Measurements from ENCODE around the gene USP20.

USP20 gene

GRCh38 chr9:129875181-129875611 lies 39.9 kb downstream of the USP20 start:
- DNase-seq (ENCODE audit: low read depth, low spot score), result no peak

- DNase-seq (ENCODE audit: low read depth, low spot score), result no peak
Observed at GRCh38 chr9:129875687-129876395, 40.6 kb downstream of the USP20 start.

- no peak for DNase-seq (ENCODE audit: low read depth, low spot score)
Observed at GRCh38 chr9:129876815-129877214, 41.6 kb downstream of the USP20 start.

GRCh38 chr9:129878291-129878690 lies 43.0 kb downstream of the USP20 start:
- no peak for DNase-seq (ENCODE audit: low read depth, low spot score)

- no peak for DNase-seq (ENCODE audit: low read depth, low spot score)
Observed at GRCh38 chr9:129879103-129879699, 43.9 kb downstream of the USP20 start.

GRCh38 chr9:129879991-129880653 lies 44.9 kb downstream of the USP20 start:
- DNase-seq (ENCODE audit: low read depth, low spot score), result no peak

- DNase-seq (ENCODE audit: low read depth, low spot score), result no peak
Observed at GRCh38 chr9:129880654-129881546, 45.6 kb downstream of the USP20 start.

- DNase-seq (ENCODE audit: low read depth, low spot score), result no peak
Observed at GRCh38 chr9:129881547-129882324, 46.5 kb downstream of the USP20 start.

- DNase-seq (ENCODE audit: low read depth, low spot score), result peak; percentile 77
Observed at GRCh38 chr9:129884220-129885017, 49.2 kb downstream of the USP20 start.

GRCh38 chr9:129885018-129885669 lies 49.9 kb downstream of the USP20 start:
- no peak for DNase-seq (ENCODE audit: low read depth, low spot score)

GRCh38 chr9:129885670-129886106 lies 50.4 kb downstream of the USP20 start:
- no peak for DNase-seq (ENCODE audit: low read depth, low spot score)

- no peak for DNase-seq (ENCODE audit: low read depth, low spot score)
Observed at GRCh38 chr9:129886226-129887174, 51.2 kb downstream of the USP20 start.

- no peak for DNase-seq (ENCODE audit: low read depth, low spot score)
Observed at GRCh38 chr9:129887334-129888292, 52.4 kb downstream of the USP20 start.

- no peak for DNase-seq (ENCODE audit: low read depth, low spot score)
Observed at GRCh38 chr9:129888293-129889121, 53.2 kb downstream of the USP20 start.

GRCh38 chr9:129889122-129889940 lies 54.1 kb downstream of the USP20 start:
- no peak for DNase-seq (ENCODE audit: low read depth, low spot score)

All from iPS DF 19.7 (cell line).